Tibial nerve (tissue), 4 donors: ENCODE measurements around the gene VIT. TPM values are rescaled to one million over a fixed set of nuclear protein-coding genes. Genes with fewer than 3 reads are reported as not detected.

Experiments used
- DNase-seq, 2 donors: peaks; one replicate each; pipeline ENCODE4 v3.0.0-alpha.2; 2019; ENCODE audit warnings: low spot score in 2 of 2
- H3K27ac ChIP-seq, 4 donors: fragments of 200-600 bp; sonication (generic) in 3 of 4; one replicate each; pipeline ENCODE4 v1.5.1; 2017 to 2019; ENCODE audit warnings: mild to moderate bottlenecking in 1 of 4
- H3K27me3 ChIP-seq, 2 donors: fragments of 200-600 bp; sonication (generic) in 1 of 2; one replicate each; pipeline versions ENCODE4 v1.5.1 to v1.6.0; 2017 to 2019
- H3K36me3 ChIP-seq, 3 donors: fragments of 200-600 bp; sonication (generic); one replicate each; pipeline ENCODE4 v1.5.1; 2018 to 2019
- H3K4me1 ChIP-seq, 4 donors: fragments of 200-600 bp; sonication (generic) in 3 of 4; one replicate each; pipeline ENCODE4 v1.5.1; 2017 to 2019
- H3K4me3 ChIP-seq, 4 donors: fragments of 200-600 bp; sonication (generic) in 3 of 4; one replicate each; pipeline ENCODE4 v1.5.1; 2017 to 2019; ENCODE audit warnings: mild to moderate bottlenecking in 1 of 4, moderate library complexity in 1 of 4
- H3K9me3 ChIP-seq, 4 donors: fragments of 200-600 bp; sonication (generic) in 3 of 4; one replicate each; pipeline ENCODE4 v1.5.1; 2017 to 2019
- CTCF ChIP-seq, 5 experiments: fragments of 200-600 bp in 3 of 5; fragments of 450-650 bp in 2 of 5; sonication (generic) in 3 of 5; IDR thresholded peaks; one replicate each; pipeline ENCODE4 v1.5.1; 2016 to 2019; ENCODE audit warnings: antibody characterized with exemption in 5 of 5, mild to moderate bottlenecking in 3 of 5, moderate library complexity in 2 of 5
- EP300 ChIP-seq, 2 donors: sonication (generic); formaldehyde crosslinking; IDR thresholded peaks; one replicate each; pipeline ENCODE4 v1.6.1; 2017; ENCODE audit warnings: antibody characterized with exemption in 2 of 2, mild to moderate bottlenecking in 1 of 2
- POLR2A ChIP-seq, 2 donors: fragments of 450-650 bp; IDR thresholded peaks; one replicate each; pipeline ENCODE4 v1.6.1; 2017; ENCODE audit warnings: antibody characterized with exemption in 2 of 2, mild to moderate bottlenecking in 2 of 2, moderate library complexity in 2 of 2
- WGBS, 2 donors: methylation state at CpG; one replicate each; pipeline ENCODE4 v1.1.5; 2018; 5-methylcytosine and 5-hydroxymethylcytosine counted together
- total RNA-seq, 4 donors: library from RNA; depleted of rRNA; stranded (reverse); fragments of >200 nt; gene quantifications; one replicate each; pipeline ENCODE4 v1.1.0, GENCODE V29; 2016

Gene VIT
- total RNA-seq, 4 donors from 2014 or later: 55.2 to 201 (median 125) TPM

DNA sequence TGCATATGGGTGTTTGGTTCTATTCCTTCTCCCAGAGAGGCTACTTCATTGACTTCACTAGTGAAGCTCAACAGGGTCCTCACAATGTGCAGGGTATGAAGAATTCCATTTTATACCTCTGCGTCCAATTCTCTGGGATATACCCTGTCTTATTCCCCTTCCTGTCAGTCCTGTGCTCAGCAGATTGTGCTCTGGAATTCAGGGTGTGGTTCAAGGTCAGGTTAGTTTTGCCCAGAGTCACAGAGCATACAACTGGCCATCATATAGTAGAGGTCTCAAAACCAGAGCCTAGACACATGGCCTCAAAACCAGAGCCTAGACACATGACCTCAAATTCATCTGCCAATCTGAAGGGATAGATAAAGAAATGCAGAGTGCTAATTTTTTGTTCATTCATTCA is 38.8 kb upstream of the VIT start:
- no peak for DNase-seq
- WGBS, 2 donors: 91% methylated on average over 1 of the region's 1 CpG
- Histone ChIP-seq H3K4me1 (no peaks in the 10 kb centered on the region), H3K4me3 (no peak overlapping the region), H3K9me3 (no peaks in the 10 kb centered on the region), H3K27me3 (no peaks in the 10 kb centered on the region), H3K27ac (no peak overlapping the region), H3K36me3 (no peaks in the 10 kb centered on the region)
- no peak for TF ChIP-seq CTCF (IDR thresholded peaks at IDR 0.05)
- no peak for TF ChIP-seq POLR2A (IDR thresholded peaks at IDR 0.05)
- TF ChIP-seq EP300 (IDR thresholded peaks at IDR 0.05): no peak

GRCh38 chr2:36658277-36658748 is 38.2 kb upstream of the VIT start:
- H3K4me3 ChIP-seq: no peak overlapping the region
- no peaks in the 10 kb centered on the region for H3K9me3 ChIP-seq
- H3K27ac ChIP-seq: no peak overlapping the region
- H3K36me3 ChIP-seq: no peaks in the 10 kb centered on the region
- no peaks in the 10 kb centered on the region for H3K4me1 ChIP-seq
- no peak for DNase-seq
- H3K27me3 ChIP-seq: no peaks in the 10 kb centered on the region
- TF ChIP-seq POLR2A (IDR thresholded peaks at IDR 0.05) (no peak), EP300 (IDR thresholded peaks at IDR 0.05) (no peak), CTCF (IDR thresholded peaks at IDR 0.05) (no peak)
- 85 to 91% methylated on average over 1 of the region's 1 CpG for WGBS, 2 donors

- Histone ChIP-seq H3K36me3 (no peaks in the 10 kb centered on the region), H3K27ac (no peak overlapping the region), H3K4me1 (peaks cover 0 to 4% (median 0%) of the 10 kb centered on the region in 4 donors), H3K4me3 (no peak overlapping the region), H3K27me3 (no peaks in the 10 kb centered on the region), H3K9me3 (no peaks in the 10 kb centered on the region)
- TF ChIP-seq CTCF (IDR thresholded peaks at IDR 0.05) (no peak), POLR2A (IDR thresholded peaks at IDR 0.05) (no peak), EP300 (IDR thresholded peaks at IDR 0.05) (no peak)
- no peak for DNase-seq
- 93 to 99% methylated on average over 2 of the region's 2 CpGs for WGBS, 2 donors
Measured at GRCh38 chr2:36659218-36659617, 37.3 kb upstream of the VIT start.

- DNase-seq: no peak
- H3K27me3 ChIP-seq: no peaks in the 10 kb centered on the region
- TF ChIP-seq EP300 (IDR thresholded peaks at IDR 0.05) (no peak), CTCF (IDR thresholded peaks at IDR 0.05) (no peak), POLR2A (IDR thresholded peaks at IDR 0.05) (no peak)
- H3K4me1 ChIP-seq: peaks cover 0 to 4% (median 0%) of the 10 kb centered on the region in 4 donors
- H3K27ac ChIP-seq: no peak overlapping the region
- no peaks in the 10 kb centered on the region for H3K9me3 ChIP-seq
- no peak overlapping the region for H3K4me3 ChIP-seq
- H3K36me3 ChIP-seq: no peaks in the 10 kb centered on the region
Measured at GRCh38 chr2:36659872-36660312, 36.6 kb upstream of the VIT start.

- Histone ChIP-seq H3K4me1 (peaks cover 0 to 4% (median 0%) of the 10 kb centered on the region in 4 donors), H3K9me3 (no peaks in the 10 kb centered on the region), H3K27me3 (no peaks in the 10 kb centered on the region), H3K4me3 (no peak overlapping the region), H3K27ac (no peak overlapping the region), H3K36me3 (no peaks in the 10 kb centered on the region)
- no peak for DNase-seq
- TF ChIP-seq EP300 (IDR thresholded peaks at IDR 0.05): no peak
- TF ChIP-seq CTCF (IDR thresholded peaks at IDR 0.05): no peak
- TF ChIP-seq POLR2A (IDR thresholded peaks at IDR 0.05): no peak
- 88 to 91% methylated on average over 8 of the region's 8 CpGs for WGBS, 2 donors
Measured at GRCh38 chr2:36662638-36663037, 33.9 kb upstream of the VIT start.
